GM21423 (cell line): ENCODE data around the gene AGAP6.
"Not testable (repeated sequence)": the region's sequence is repeated elsewhere in the genome, so short reads cannot be mapped to it uniquely, and the experiment has no call there.

Experiments used
- ATAC-seq: cut with Tn5 transposase; IDR thresholded peaks from one replicate; pipeline ENCODE4 v1.9.1; 2021; ENCODE audit warnings: mild to moderate bottlenecking, moderate library complexity; ENCODE audit not compliant: unreplicated experiment

Gene AGAP6

DNA sequence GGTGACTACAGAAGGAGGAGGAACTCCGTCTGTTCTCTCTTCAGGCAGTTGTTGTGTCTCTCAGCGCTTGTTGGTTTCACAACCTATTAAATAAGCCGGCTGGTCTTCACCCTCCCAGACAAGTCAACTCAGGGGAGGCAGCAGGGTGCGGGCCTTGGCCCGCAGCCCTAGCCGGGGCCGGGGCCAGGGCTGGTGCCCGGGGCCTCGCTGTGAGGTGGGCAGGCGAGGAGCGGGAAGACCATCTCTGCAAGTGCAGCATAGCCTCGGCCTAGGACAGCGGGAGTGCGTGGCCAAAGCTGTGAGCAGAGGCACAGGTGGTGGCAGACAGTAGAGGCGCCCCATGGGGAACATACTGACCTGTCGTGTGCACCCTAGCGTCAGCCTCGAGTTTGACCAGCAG is at the start of gene AGAP6:
Gene AGAP6 (plus strand): TSS at position 31 of the 400 bp plus-strand sequence. CDS start 310 bp downstream, at position 341.
- not testable (repeated sequence) for ATAC-seq

DNA sequence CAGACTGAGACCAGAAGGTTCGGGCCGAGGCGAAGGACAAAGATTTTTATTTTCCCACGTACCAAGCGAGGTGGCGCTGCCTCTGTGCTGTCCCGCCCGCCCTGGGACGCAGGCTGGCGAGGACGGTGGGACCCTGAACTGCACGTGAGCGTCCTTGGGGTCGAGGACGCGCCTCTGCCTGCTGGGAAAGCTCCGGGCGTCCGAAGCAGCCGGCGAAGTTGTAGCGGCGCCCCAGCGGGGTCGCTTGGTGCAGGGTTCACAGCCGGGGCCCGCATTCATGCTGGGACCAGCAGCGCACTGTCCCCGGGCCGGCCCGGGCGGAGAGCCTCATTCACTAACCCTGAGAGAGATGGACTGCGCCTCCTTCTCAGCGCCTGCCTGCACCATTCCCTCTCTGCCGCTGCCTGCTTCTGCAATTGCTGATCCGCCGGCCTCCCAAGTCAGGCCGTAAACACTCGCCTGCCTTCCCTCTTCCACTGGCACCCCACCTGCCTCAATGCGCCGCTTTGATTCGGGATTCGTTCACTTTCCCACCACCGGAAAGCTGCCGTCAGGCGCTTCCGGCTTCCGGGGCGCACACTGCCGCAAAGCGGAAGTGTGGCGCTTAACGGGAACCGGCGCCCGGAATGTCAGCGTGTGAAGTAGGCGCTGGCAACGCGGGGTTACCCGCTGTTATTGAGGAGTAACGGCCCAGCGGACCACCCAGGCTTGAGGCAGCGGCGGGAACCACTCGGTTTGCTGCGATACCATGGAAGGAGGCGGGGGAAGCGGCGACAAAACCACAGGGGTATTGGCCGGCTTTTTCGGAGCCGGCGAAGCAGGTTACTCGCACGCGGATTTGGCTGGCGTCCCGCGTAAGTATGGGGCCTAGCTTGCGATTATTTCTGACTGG is 46.5 kb upstream of the AGAP6 start, which contains the start of the genes PARG and TIMM23B:
Gene PARG (minus strand): TSS at position 581 of the 892 bp plus-strand sequence. CDS start 302 bp downstream, at position 279.
Gene TIMM23B (plus strand): TSS at position 607 of the 892 bp plus-strand sequence. CDS start 142 bp downstream, at position 749.
- peak; percentile 75 for ATAC-seq

DNA sequence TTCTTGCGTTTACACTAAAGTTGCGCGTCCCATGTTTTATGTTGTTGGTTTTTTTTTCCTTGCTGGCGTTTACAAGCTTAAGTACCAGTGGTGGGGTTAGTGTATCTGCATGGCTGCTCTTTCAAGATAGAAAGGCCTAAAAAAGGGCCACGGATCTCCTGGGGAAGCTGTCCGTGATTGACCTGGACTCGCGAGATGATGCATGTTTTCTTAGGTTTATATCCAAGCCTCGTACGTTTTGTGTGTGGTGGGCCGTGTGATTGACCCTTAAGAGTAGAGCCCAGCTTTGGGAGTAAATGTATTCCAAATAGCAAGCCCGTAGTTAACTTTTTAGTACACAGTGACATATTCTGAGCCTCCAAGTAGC is 45.9 kb upstream of the AGAP6 start:
- ATAC-seq = peak; percentile 12

DNA sequence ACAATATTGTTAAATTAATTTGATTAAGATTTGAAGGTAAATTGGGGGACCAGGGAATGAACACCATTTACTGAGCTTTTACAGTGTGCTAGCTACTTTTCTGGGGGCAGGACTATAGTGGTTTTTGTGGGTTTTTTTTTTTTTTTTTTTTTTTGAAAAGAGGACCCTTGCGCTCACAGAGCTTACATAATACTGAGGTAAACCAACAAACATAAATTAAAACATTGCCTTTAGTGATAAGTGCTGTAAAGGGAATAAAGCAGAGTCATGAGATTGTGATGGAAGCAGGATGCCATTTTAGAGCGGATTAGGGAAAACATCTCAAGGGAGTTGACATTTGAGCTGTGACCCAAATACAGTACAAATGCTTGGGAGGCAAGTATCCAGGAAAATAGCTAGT is 44.6 kb upstream of the AGAP6 start:
- not testable (repeated sequence) for ATAC-seq

DNA sequence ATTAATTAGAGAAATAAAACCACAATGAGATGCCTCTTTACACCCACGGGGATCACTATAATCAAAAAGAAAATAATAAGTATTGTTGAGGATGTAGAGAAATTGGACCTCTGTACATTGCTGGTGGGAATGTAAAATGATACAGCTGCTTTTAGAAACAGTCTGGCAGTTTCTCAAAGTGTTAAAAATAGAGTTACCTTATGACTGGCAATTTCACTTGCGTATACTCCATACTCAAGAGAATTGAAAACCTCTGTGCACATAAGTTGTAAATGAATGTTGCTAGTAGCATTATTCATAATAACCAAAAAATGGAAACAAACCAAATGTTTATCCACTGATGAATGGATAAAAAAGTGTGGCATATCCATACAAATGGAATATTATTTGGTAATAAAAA is 40.1 kb upstream of the AGAP6 start:
- not testable (repeated sequence) for ATAC-seq

DNA sequence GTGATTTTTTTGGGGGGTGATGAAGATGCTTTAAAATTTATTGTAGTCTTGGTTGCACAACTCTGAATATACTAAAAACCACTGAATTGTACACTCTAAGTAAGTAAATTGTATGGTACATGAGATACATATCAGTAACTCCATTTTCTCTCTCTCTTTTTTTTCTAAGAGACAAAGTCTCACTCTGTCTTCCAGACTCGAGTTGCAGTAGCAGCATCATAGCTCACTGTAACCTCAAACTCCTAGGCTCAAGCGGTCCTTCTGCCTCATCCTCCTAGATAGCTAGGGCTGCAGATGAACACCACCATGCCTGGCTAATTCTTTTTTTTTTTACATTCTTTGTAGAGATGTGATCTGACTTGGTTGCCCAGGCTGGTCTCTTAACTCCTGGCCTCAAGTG is 39.5 kb upstream of the AGAP6 start:
- not testable (repeated sequence) for ATAC-seq

DNA sequence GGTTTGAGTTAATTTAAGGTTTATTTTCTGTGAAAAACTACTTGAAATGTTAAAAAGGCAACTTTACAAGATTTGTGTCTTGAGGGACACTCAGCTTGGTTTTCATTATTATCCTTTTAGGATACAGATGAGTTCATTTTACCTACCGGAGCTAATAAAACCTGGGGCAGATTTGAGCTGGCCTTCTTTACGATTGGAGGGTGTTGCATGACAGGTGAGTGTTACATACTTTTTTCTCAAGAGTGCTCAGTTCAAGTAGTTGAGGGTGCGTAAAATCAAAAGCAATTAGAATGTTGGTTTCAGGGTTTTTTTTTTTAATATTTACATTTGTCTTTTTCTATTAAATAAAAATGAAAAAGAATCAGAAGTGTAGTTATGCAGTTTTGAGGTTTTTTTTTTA is 36.2 kb upstream of the AGAP6 start:
- ATAC-seq = not testable (repeated sequence)

DNA sequence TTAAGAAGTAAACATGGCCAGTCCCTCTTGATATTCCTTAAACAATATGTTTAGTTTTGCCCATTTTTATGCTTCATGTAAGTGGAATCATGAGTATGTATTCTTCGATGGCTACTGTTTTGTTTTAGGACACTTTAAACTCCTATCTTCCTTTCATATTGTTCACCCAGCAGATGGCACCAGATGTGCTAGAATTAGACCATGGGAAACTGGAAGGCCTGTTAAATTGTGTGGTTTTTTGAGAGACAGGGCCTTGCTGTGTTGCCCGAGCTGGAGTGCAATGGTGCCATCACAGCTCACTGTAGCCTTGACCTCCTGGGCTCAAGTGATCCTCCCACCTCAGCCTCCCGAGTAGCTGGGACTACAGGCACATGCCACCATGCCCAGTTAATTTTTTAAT is 35.1 kb upstream of the AGAP6 start:
- ATAC-seq = not testable (repeated sequence)

DNA sequence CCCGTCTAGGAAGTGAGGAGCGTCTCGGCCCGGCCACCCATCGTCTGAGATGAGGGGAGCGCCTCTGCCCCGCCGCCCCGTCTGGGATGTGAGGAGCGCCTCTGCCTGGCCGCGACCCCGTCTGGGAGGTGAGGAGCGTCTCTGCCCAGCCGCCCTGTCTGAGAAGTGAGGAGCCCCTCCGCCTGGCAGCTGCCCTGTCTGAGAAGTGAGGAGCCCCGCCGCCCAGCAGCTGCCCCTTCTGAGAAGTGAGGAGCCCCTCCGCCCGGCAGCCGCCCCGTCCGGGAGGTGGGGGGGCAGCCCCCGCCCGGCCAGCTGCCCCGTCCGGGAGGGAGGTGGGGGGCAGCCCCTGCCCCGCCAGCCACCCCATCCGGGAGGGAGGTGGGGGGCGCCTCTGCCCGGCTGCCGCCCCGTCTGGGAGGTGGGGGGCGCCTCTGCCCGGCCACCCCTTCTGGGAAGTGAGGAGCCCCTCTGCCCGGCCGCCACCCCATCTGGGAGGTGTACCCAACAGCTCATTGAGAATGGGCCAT is 17.8 kb upstream of the AGAP6 start:
- not testable (repeated sequence) for ATAC-seq

DNA sequence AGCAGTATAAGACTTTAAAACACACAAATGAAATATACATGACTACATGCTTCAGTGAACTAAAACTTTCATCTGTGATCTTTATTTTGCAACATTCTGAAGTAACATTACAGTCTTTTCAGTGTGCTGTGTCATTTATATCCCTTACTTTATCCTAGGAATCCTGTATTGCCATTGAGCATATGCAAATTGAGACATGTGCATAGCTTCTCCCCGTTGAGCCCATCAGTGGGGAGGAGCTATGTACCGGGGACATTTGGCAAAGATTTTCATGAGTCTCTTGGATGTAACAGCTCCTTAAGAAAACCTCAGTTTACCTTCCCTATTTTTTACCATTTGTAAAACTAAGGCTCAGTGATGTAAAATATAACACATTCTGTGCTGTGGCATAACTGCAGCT is 16.7 kb upstream of the AGAP6 start:
- not testable (repeated sequence) for ATAC-seq

DNA sequence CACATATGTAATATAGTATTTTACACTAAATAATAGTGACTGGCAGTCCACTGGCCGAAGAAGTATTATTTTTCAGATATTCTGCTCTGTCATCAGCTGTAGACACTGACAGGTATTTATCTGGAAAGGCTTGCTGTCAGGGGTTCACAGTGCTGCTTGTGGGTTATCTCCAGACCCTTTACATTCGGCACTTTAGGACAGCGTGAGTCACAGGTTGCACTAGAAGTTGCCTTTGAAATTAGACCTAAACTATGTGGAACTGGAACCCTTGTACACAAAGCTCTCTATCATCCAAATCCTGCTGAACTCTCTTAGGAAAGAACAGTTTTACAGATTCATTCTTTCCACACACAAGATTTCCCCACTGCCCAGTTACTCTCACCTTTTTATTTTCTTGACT is 16.1 kb upstream of the AGAP6 start:
- not testable (repeated sequence) for ATAC-seq

DNA sequence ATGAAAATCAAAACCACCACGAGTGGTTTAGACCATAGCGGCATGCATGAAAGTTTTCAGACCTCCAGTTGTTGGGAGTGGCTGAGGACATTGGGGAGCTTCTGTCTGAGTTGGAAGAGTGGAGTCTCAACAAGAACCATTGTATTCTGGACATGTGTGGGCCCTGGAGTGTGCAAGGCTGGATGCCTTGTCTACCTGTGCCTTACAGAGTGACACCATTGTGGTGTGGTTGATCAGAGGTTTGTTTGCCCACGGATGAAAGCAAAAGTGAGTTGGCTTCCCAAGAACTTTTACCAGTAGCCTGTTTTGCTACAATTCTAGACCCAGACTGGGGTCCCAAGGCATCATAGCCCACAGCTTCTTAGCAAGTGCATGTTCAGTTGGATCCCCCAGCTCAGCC is 10.4 kb upstream of the AGAP6 start:
- not testable (repeated sequence) for ATAC-seq

DNA sequence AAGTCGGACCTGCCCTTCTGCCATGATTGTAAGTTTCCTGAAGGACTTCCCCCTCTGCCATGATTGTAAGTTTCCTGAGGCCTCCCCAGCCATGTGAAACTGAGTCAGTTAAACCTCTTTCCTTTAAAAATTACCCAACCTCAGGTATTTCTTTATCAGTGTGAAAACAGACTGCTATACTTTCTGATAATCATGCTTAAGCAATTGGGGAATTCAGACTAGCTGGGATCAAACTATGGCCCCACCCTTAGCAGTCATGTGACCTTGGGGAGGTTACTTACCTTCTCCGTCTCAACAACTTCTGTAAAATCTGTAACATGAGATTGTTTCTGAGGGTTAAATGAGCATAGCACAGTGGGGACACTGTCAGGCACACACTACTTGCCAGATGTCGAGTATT is 999 bp upstream of the AGAP6 start:
- ATAC-seq = not testable (repeated sequence)

DNA sequence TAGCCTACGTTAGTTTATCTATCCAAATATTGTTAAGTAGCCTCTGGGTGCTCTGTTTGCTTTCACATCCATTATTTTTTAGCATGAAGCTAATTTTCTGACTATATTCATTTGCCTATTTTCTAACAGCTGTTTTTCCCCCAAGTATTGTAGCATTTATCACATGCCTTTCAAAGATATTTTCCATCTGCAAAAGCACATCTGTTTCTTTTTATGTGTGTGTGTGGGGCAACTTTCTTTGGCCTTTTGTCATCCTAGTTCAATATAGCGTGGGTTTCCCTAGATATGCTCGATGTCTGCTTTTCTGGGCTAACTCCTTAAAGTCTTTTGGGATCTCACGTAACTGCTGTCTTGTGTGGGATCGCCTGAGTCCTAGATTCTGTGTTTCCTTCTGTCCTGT is 7.1 kb downstream of the AGAP6 start:
- not testable (repeated sequence) for ATAC-seq

DNA sequence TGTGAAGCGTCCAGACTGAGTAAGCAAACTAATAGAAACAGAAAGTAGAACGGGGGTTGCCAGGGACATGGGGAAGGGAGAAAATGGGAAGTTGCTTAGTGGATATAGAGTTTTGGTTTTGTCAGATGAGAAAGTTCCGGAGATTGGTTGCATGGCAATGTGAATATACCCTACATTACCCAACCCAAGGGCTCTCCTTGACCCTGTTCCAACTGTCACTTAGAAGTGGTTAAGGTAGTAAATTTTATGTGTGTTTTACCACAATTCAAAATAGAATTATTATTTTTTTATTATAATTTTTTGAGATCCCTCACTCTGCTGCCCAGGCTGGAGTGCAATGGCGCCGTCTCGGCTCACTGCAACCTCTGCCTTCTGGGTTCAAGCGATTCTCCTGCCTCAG is 25.8 kb downstream of the AGAP6 start:
- not testable (repeated sequence) for ATAC-seq

DNA sequence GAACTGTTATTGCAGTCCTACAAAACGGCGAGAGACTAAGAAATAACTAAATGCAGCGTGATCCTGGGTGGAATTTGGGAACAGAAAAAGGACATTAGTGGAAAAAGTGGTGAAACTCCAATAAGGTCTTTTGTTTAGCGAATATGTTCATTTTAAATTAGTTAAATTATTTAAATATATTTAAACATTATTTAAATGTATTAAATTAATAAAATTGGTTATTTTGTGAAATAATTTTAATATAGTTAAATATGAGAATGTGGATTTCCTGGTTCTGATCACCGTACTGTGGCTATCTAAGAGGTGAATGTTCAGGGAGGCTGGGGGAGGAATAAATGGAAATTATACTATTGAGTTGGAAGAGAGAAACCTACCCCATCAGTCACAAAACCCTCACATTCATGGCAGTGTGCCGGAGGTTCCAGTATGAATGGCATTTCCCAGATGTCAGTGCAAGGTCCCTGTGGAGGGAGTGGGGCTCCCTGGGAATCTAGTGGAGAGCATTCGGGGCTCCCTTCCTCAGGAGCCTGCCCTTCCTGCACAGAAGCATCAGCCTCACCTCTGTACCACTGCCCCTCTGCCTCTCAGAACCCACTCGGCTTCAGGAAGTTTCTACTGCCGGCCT is 27.5 kb downstream of the AGAP6 start:
- ATAC-seq = not testable (repeated sequence)

DNA sequence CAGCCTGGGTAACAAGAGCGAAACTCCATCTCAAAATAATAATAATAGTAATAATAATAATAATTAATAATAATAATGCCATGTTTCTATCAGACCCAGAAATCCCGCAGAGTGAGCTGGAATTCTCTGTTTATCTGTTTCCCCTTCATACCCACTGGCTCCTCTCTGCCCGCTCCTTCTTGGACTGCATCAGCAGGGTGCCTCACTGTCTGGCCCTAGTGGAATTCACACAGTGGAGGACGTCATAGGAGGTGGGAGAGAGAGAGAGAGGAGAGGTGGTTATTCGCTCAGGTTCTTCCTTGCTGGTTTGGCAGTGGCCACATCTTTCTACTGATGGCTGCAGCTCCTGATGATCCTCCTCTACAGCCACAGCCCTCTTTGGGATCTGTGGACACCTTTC is 28.7 kb downstream of the AGAP6 start:
- not testable (repeated sequence) for ATAC-seq

DNA sequence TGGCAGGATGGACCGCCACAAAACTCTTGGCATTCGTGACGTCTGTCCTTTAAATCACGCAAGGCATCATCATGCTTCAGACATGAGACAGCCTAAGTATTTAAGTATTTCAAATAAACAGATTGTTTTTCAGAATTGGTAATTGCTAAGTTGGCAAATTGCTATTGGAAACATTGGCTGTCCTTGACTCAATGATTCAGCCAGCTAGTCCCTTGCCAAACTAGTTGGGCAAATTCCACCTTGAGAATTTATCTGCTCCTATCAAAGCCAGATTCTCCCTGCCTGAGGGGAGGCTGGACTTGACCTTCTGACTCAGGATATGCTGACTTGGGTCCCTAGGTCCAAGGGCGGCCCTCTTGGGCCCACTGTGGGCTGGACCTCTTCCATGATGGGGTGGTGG is 29.4 kb downstream of the AGAP6 start:
- not testable (repeated sequence) for ATAC-seq

DNA sequence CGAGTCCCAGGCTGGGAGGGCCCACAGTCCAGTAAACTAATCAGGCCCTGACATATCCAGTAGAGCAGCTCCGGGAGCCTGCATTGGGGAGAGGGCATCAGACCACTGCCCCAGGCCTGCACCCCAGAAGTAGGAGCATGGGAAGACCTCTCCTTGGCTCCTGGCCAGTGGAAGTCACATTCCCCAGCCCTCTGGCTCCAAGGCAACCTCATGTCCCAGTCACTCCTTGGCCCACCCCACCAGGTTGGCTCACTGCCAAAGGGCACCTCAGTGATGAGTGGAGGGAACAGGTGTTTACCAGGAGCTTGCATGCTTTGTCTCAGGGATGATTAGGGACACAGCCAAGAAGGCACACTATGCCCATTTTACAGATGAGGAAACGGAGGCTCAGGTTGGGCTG is 31.1 kb downstream of the AGAP6 start:
- not testable (repeated sequence) for ATAC-seq

DNA sequence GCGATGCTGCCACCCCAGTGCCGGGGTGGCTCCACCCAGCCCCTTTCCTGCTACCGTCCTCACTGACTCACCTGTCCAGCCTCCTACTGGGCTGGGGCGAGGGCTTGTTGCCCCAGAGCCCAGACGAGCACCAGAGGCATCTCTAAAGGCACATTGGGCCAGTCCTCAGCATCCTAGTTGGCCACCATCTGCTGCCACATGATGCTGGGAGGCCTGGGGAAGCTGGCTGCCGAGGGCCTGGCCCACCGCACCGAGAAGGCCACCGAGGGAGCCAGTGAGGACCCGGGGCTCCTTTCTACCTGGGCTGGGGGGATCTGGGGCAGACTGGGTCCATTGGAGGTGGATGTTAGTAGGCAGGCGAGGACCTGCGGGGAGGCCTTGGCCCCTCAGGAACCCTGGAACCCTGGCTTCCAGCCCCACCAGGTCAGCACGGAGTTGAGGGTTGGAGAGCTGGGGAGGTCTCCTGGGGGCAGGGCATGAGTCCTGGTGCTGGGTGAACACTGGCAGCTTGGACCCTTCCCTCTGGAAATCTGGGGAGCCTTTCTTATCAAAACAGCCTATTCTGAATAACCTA is 32.3 kb downstream of the AGAP6 start:
- not testable (repeated sequence) for ATAC-seq

DNA sequence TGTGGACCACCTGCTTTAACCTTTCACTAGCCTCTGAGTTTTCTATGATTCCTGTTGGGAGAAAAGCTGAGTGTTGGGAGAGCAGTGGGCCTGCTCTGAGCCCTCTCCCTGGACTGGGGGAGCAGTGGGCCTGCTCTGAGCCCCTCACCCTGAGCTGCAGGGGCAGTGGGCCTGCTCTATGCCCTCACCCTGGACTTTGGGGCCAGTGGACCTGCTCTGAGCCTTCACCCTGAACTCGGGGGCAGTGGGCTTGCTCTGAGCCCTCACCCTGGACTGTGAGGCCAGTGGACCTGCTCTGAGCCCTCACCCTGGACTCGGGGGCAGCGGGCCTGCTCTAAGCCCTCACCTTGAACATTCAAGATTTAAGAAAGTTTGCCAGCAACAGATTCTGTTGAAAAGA is 33.4 kb downstream of the AGAP6 start:
- ATAC-seq = no peak
